ENCODE data around the gene OSBPL6.

The OSBPL6 gene

DNA sequence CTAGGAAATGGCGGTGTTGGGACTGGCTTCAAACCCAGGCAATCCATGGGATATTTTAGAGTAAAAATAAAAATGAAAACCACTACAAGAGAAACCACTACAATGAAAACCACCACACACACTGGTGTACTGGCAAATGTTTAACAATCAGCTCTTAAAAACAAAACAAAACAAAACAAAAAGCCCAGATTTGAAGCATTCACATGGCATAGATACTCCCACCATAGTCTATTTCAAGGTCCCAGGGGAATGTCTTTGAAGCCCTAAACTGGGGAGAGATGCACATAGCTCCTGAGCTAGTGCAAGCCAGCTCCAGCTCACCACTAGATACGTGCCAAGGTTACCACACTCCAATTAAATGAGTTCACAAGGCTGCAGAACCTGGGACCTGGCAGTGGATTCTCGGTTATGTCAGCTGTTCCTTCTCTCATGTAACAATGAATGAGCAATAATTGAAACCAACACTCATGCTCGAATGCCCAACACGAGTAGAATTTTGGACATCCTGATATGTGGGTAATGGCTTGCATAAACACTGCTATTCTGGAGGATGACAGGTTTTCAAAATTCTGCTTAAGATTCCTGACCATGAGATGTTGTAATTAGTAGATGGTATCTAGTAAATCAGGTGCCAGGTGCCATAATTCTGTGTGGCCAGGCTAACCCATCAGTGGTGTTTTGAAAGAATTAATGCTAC lies 102.2 kb downstream of the OSBPL6 start:
- Histone ChIP-seq H3K4me3 (ENCODE audit: low read depth, low read length) (no peak overlapping the region), H3K79me2 (ENCODE audit: control insufficient read depth, insufficient read depth, low read length, unreplicated experiment) (no peaks in the 10 kb centered on the region), H3K27me3 (ENCODE audit: insufficient read depth, low read length) (no peaks in the 10 kb centered on the region), H2AFZ (ENCODE audit: low read length, unreplicated experiment) (no peak overlapping the region), H3K27ac (ENCODE audit: low read depth, low read length) (no peak overlapping the region), H3K4me1 (ENCODE audit: control insufficient read depth, insufficient read depth, low read length, unreplicated experiment) (peaks cover 17% of the 10 kb centered on the region), H3K36me3 (ENCODE audit: insufficient read depth, low read length) (no peaks in the 10 kb centered on the region)

DNA sequence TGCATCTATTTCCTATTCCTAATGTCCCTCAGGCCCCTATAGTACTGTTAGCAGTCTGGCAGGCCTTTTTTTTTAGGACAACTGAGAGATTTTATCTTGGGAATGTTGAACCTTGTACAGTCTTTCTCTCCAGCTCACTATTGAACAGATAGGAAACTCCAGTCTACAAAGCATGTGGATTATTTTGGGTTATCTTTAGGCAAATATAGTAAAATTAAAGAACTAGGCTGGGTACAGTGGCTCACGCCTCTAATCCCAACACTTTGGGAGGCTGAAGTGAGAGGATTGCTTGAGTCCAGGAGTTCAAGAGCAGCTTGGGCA lies 102.7 kb downstream of the OSBPL6 start:
- Histone ChIP-seq H3K36me3 (ENCODE audit: insufficient read depth, low read length) (no peaks in the 10 kb centered on the region), H3K4me3 (ENCODE audit: low read depth, low read length) (no peak overlapping the region), H3K79me2 (ENCODE audit: control insufficient read depth, insufficient read depth, low read length, unreplicated experiment) (no peaks in the 10 kb centered on the region), H3K27me3 (ENCODE audit: insufficient read depth, low read length) (no peaks in the 10 kb centered on the region), H2AFZ (ENCODE audit: low read length, unreplicated experiment) (no peak overlapping the region), H3K4me1 (ENCODE audit: control insufficient read depth, insufficient read depth, low read length, unreplicated experiment) (peaks cover 17% of the 10 kb centered on the region), H3K27ac (ENCODE audit: low read depth, low read length) (no peak overlapping the region)

DNA sequence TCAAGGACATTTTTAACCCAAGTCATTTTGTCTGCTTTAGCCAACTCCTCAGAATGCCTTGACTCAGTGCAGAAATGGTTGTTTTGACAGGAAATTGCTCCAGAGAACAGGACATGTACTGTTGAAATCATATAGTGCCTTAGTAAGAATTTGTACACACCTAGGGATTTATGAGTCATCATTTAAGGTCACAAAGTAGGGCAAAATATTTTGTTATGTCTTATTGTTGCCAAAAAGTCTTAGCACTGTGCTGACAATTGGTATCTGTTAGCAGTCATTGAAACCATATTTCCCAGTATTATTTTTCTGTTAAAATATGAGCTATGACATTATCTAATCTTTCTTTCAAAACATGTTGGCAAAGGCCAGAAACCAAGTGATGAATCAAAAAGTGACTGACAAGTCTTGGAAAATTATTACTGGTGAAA lies 104.5 kb downstream of the OSBPL6 start:
- Histone ChIP-seq H3K79me2 (ENCODE audit: control insufficient read depth, insufficient read depth, low read length, unreplicated experiment) (no peaks in the 10 kb centered on the region), H3K4me3 (ENCODE audit: low read depth, low read length) (no peak overlapping the region), H3K27me3 (ENCODE audit: insufficient read depth, low read length) (no peaks in the 10 kb centered on the region), H2AFZ (ENCODE audit: low read length, unreplicated experiment) (no peak overlapping the region), H3K4me1 (ENCODE audit: control insufficient read depth, insufficient read depth, low read length, unreplicated experiment) (peaks cover 17% of the 10 kb centered on the region), H3K27ac (ENCODE audit: low read depth, low read length) (peak overlapping the region; percentile 49), H3K36me3 (ENCODE audit: insufficient read depth, low read length) (no peaks in the 10 kb centered on the region)

DNA sequence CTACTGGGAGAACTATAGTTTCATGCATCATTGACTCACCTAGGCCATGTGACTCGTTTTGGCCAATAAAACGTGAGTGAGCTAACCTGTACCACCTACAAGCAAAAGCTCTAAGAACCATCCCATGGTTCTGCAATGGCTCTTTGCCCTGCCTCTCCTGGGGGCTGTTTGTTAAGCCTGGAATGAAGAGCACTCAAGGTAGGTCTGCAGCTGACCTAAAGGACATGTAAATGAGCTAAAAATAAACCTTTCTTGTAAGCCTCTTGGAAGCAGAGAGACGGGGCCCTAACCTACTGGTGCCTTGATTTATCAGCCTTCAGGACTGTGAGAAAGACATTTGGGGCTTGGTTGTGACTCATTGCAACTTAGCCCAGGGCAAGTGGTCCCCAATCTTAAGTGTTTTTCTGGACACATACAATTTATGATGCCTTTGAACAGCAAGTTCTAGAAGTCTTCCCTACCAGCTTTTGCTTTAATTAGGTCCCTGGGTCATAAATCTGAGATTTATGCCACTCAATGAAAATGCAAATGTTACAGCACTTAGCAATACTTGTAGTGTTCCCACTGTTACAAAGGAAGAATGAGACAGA lies 107.4 kb downstream of the OSBPL6 start:
- H3K4me1 ChIP-seq (ENCODE audit: control insufficient read depth, insufficient read depth, low read length, unreplicated experiment), result peaks cover 17% of the 10 kb centered on the region
- no peak overlapping the region for H2AFZ ChIP-seq (ENCODE audit: low read length, unreplicated experiment)
- no peaks in the 10 kb centered on the region for H3K79me2 ChIP-seq (ENCODE audit: control insufficient read depth, insufficient read depth, low read length, unreplicated experiment)
- H3K36me3 ChIP-seq (ENCODE audit: insufficient read depth, low read length), result no peaks in the 10 kb centered on the region
- H3K27ac ChIP-seq (ENCODE audit: low read depth, low read length), result no peak overlapping the region
- H3K27me3 ChIP-seq (ENCODE audit: insufficient read depth, low read length), result no peaks in the 10 kb centered on the region
- no peak overlapping the region for H3K4me3 ChIP-seq (ENCODE audit: low read depth, low read length)

DNA sequence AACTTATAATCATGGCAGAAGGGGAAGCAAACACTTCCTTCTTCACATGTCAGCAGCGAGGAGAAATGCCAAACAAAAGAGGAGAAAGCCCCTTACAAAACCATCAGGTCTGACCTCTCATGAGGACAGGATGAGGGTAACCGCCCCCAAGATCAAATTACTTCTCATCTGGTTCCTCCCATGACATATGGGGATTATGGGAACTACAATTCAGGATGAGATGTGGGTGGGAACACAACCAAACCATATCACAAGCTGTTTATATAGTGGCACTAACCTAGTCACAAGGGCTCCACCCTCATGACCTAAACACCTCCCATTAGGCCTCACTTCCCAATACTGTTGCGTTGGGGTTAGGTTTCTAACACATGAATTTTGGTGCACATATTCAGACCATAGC lies 110.0 kb downstream of the OSBPL6 start:
- H3K27me3 ChIP-seq (ENCODE audit: insufficient read depth, low read length), result no peaks in the 10 kb centered on the region

DNA sequence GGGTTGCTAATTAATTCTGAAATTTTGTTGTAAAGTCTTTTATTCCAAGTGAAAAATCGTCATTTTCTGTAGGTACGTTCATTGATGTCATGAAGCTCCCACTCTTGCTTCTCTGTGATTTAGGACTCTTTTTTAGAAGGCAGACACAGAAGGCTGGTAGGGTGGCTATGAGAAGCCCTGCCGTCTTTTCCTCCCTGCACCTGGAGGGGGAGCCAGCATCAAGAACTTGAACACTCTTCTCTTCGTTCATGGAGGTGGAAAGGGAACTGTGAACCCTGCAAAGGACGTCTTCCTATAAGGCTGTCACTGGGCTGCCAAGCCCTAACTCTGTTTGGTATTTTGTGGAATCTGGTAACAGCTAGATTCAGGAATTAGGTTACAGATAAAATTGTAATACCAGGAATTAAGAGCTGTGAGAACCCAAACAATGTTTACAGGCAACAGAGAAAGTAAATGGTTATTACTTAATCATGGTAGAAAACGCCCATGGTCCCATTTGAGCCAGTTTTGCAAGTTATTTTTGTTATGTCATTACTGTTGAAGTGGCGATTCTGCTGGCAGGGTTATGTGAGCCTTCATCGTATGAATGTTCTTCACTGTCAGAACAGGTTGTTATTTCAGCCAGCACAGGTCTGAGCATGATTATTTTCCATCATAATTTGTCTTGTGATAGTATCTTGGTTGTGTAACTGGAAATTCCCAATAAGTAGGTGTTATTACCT lies 112.2 kb downstream of the OSBPL6 start:
- Histone ChIP-seq H3K4me1 (ENCODE audit: control insufficient read depth, insufficient read depth, low read length, unreplicated experiment) (no peaks in the 10 kb centered on the region), H3K4me3 (ENCODE audit: low read depth, low read length) (no peak overlapping the region), H2AFZ (ENCODE audit: low read length, unreplicated experiment) (no peak overlapping the region), H3K79me2 (ENCODE audit: control insufficient read depth, insufficient read depth, low read length, unreplicated experiment) (no peaks in the 10 kb centered on the region), H3K27me3 (ENCODE audit: insufficient read depth, low read length) (no peaks in the 10 kb centered on the region), H3K36me3 (ENCODE audit: insufficient read depth, low read length) (no peaks in the 10 kb centered on the region), H3K27ac (ENCODE audit: low read depth, low read length) (no peak overlapping the region)

More for the DNA sequence above, 110.0 kb downstream of the OSBPL6 start:
- Histone ChIP-seq H3K79me2 (ENCODE audit: control insufficient read depth, insufficient read depth, low read length, unreplicated experiment) (no peaks in the 10 kb centered on the region), H3K27ac (ENCODE audit: low read depth, low read length) (no peak overlapping the region), H3K4me3 (ENCODE audit: low read depth, low read length) (no peak overlapping the region), H3K4me1 (ENCODE audit: control insufficient read depth, insufficient read depth, low read length, unreplicated experiment) (peaks cover 3% of the 10 kb centered on the region), H2AFZ (ENCODE audit: low read length, unreplicated experiment) (no peak overlapping the region), H3K36me3 (ENCODE audit: insufficient read depth, low read length) (no peaks in the 10 kb centered on the region)

DNA sequence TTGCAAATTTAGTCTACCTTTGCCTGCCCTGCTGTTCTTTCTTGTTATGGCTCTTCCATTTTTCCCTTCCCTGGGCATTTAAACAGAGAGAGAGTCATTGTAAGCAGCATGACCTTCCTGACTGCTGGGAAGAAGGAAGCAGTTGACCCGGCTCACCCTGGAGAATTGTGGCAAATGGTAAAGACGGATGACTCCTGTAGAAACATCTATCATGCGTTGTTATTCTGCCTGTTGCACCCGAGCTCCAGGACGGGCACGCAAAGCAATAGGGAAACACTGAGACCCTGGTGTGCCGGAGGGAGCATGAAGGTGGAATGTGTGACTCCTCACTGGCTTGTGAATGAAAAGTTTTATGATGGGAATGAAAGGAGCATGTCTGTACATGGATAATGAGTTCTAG lies 113.3 kb downstream of the OSBPL6 start:
- H2AFZ ChIP-seq (ENCODE audit: low read length, unreplicated experiment), result no peak overlapping the region
- H3K36me3 ChIP-seq (ENCODE audit: insufficient read depth, low read length), result no peaks in the 10 kb centered on the region
- H3K79me2 ChIP-seq (ENCODE audit: control insufficient read depth, insufficient read depth, low read length, unreplicated experiment), result no peaks in the 10 kb centered on the region
- no peaks in the 10 kb centered on the region for H3K4me1 ChIP-seq (ENCODE audit: control insufficient read depth, insufficient read depth, low read length, unreplicated experiment)
- no peak overlapping the region for H3K27ac ChIP-seq (ENCODE audit: low read depth, low read length)
- H3K4me3 ChIP-seq (ENCODE audit: low read depth, low read length), result no peak overlapping the region
- no peaks in the 10 kb centered on the region for H3K27me3 ChIP-seq (ENCODE audit: insufficient read depth, low read length)

DNA sequence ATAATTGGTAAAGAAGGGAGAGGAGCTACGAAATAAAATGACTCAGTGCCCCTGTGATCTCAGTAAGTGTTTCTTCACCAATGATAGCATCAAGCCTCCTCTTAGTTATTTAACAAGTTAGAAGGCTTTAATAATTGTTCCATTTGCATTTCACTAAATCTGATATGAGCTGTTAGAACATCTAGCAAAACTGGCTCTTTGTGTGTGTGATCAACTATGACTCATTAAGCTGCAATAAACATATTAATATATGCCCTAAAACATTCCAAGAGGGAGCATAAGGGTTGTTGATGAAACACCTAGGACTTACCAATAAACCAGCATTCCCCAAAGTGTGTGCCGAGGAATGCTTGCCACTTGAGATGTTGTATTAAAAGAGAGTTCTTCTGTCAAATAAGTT lies 115.2 kb downstream of the OSBPL6 start:
- Histone ChIP-seq H3K27me3 (ENCODE audit: insufficient read depth, low read length) (no peaks in the 10 kb centered on the region), H3K4me1 (ENCODE audit: control insufficient read depth, insufficient read depth, low read length, unreplicated experiment) (no peaks in the 10 kb centered on the region), H2AFZ (ENCODE audit: low read length, unreplicated experiment) (no peak overlapping the region), H3K27ac (ENCODE audit: low read depth, low read length) (no peak overlapping the region), H3K4me3 (ENCODE audit: low read depth, low read length) (no peak overlapping the region), H3K79me2 (ENCODE audit: control insufficient read depth, insufficient read depth, low read length, unreplicated experiment) (no peaks in the 10 kb centered on the region), H3K36me3 (ENCODE audit: insufficient read depth, low read length) (no peaks in the 10 kb centered on the region)

DNA sequence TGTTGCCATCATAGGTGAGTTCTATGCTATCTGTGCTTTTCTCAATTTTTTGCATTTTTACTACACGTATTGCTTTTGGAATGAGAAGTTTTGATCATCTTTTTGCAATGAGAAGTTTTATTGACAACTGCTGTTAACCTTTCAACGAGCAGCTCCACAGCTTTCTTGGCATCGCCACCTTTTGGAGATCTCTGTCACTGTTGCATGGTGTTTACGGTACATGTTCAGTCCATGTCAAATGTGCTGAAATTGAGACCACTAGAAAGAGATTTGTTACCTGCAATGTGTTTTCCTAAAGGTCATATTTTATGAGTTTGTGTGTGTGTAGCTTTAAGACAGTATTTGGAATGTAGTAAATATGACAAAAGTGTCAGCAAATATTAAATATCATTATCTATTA lies 120.8 kb downstream of the OSBPL6 start:
- Histone ChIP-seq H3K4me3 (ENCODE audit: low read depth, low read length) (no peak overlapping the region), H2AFZ (ENCODE audit: low read length, unreplicated experiment) (no peak overlapping the region), H3K36me3 (ENCODE audit: insufficient read depth, low read length) (no peaks in the 10 kb centered on the region), H3K4me1 (ENCODE audit: control insufficient read depth, insufficient read depth, low read length, unreplicated experiment) (no peaks in the 10 kb centered on the region), H3K27me3 (ENCODE audit: insufficient read depth, low read length) (no peaks in the 10 kb centered on the region), H3K79me2 (ENCODE audit: control insufficient read depth, insufficient read depth, low read length, unreplicated experiment) (no peaks in the 10 kb centered on the region), H3K27ac (ENCODE audit: low read depth, low read length) (no peak overlapping the region)

DNA sequence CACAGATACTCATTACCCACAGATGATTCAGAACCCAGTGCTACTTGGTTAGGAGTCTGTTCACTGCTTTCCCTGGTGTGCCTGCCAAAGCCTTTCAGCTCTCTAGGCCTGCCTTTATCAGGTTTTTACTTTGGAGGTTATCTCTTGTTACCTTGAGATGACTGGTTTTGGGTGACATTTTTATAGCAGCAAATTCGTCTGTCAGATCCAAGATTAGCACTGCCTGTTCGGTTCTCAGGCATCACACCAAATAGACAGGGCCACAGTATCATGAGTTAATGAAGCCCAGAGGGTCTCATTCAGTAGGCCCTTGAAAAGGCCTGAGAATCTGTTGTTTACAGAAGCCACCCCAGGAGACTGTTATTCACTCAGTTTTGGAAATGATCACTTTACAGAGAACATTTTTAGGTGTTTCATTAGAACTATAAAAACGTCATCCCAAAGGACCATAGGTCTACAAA lies 121.2 kb downstream of the OSBPL6 start:
- Histone ChIP-seq H3K4me1 (ENCODE audit: control insufficient read depth, insufficient read depth, low read length, unreplicated experiment) (no peaks in the 10 kb centered on the region), H3K4me3 (ENCODE audit: low read depth, low read length) (no peak overlapping the region), H3K27ac (ENCODE audit: low read depth, low read length) (no peak overlapping the region), H3K36me3 (ENCODE audit: insufficient read depth, low read length) (no peaks in the 10 kb centered on the region), H3K79me2 (ENCODE audit: control insufficient read depth, insufficient read depth, low read length, unreplicated experiment) (no peaks in the 10 kb centered on the region), H2AFZ (ENCODE audit: low read length, unreplicated experiment) (no peak overlapping the region), H3K27me3 (ENCODE audit: insufficient read depth, low read length) (no peaks in the 10 kb centered on the region)

DNA sequence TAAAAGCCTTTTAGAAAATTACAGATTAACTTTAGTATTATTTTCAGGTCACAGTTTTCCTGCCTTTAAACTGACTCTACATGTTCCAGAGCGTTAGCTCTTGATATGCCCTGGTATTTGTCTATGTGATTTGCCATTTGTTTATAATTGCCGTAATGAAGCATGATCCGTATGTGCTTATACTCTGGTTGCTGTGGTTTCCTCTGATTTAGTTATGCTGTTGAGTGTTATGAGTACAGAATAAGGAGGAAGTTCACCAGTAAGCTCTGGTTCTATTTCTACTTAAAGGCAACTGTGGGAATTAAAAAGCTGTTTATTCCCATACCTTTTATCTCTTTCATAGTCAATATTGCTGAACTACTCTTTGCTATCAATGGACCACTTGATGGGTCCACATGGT lies 123.5 kb downstream of the OSBPL6 start:
- no peak overlapping the region for H3K4me3 ChIP-seq (ENCODE audit: low read depth, low read length)
- no peaks in the 10 kb centered on the region for H3K79me2 ChIP-seq (ENCODE audit: control insufficient read depth, insufficient read depth, low read length, unreplicated experiment)
- H2AFZ ChIP-seq (ENCODE audit: low read length, unreplicated experiment), result no peak overlapping the region
- no peaks in the 10 kb centered on the region for H3K27me3 ChIP-seq (ENCODE audit: insufficient read depth, low read length)
- H3K4me1 ChIP-seq (ENCODE audit: control insufficient read depth, insufficient read depth, low read length, unreplicated experiment), result no peaks in the 10 kb centered on the region
- H3K36me3 ChIP-seq (ENCODE audit: insufficient read depth, low read length), result no peaks in the 10 kb centered on the region
- H3K27ac ChIP-seq (ENCODE audit: low read depth, low read length), result no peak overlapping the region

Measured in ACC112 (cell line).